GM12878 (cell line): ENCODE data around the gene RHCG. TPM values are rescaled to one million over a fixed set of nuclear protein-coding genes. Genes with fewer than 3 reads are reported as not detected.

Experiments
- ATAC-seq: fragments of 200-7000 bp; cut with Tn5 transposase; 3 replicates; pipeline ENCODE4 v1.9.1; 2020; ENCODE audit warnings: mild to moderate bottlenecking, moderate library complexity
- BruUV-seq: library from RNA; stranded (reverse); fragments of 400-500 nt; replicated peaks from 2 replicates; lab custom pipeline; 2021; lab: Mats Ljungman, UMichigan
- CTCF ChIA-PET: fragments of 300-600 bp; sonication (Branson Sonifier 250); formaldehyde crosslinking; extraction: SDS; loops from one replicate; lab custom pipeline; 2021; ENCODE audit warnings: inconsistent platforms; lab: Yijun Ruan, JAX
- POLR2A ChIA-PET: fragments of 350-600 bp; formaldehyde crosslinking; extraction: SDS; loops from one replicate; lab custom pipeline; 2021; ENCODE audit warnings: inconsistent platforms; lab: Charles Lee
- RAD21 ChIA-PET: fragments of 300-600 bp; sonication (Branson Sonifier 250); formaldehyde crosslinking; loops from one replicate; lab custom pipeline; 2023; ENCODE audit warnings: antibody characterized with exemption; ENCODE audit not compliant: unreplicated experiment; lab: Charles Lee
- SMC1A ChIA-PET: fragments of 300-600 bp; sonication (Branson Sonifier 250); formaldehyde crosslinking; loops from one replicate; lab custom pipeline; 2023; ENCODE audit not compliant: unreplicated experiment, uncharacterized antibody; lab: Charles Lee
- DNase-seq: peaks from one replicate; pipeline ENCODE4 v3.0.0-alpha.2; 2011; ENCODE audit warnings: low read depth, low spot score
- FAIRE-seq: peaks from 3 replicates; lab custom pipeline; 2011; peaks lifted over from hg19 to GRCh38; lab: Jason Lieb, UNC
- H2AFZ ChIP-seq: 2 replicates; pipeline ENCODE4 v1.6.0; 2011; ENCODE audit warnings: low read depth, low read length, control low read depth; ENCODE audit not compliant: control insufficient read depth
- H3K27ac ChIP-seq: 2 replicates; pipeline ENCODE4 v1.5.1; 2011; ENCODE audit warnings: control low read depth; ENCODE audit not compliant: control insufficient read depth, insufficient read depth
- H3K27me3 ChIP-seq, 2 experiments: replicated peaks in 1 of 2; 2 replicates each; pipeline versions ENCODE4 v1.6.0 to v1.6.1; 2011; ENCODE audit warnings: low read length in 1 of 2; ENCODE audit not compliant: control insufficient read depth in 2 of 2, insufficient read depth in 2 of 2
- H3K36me3 ChIP-seq, 2 experiments: 2 replicates each; pipeline ENCODE4 v1.5.1; 2011; ENCODE audit warnings: low read length in 1 of 2; ENCODE audit not compliant: control insufficient read depth in 2 of 2, insufficient read depth in 2 of 2
- H3K4me1 ChIP-seq: 2 replicates; pipeline ENCODE4 v1.6.1; 2011; ENCODE audit warnings: mild to moderate bottlenecking, low read length, moderate library complexity, mixed read lengths; ENCODE audit not compliant: control insufficient read depth, insufficient read depth
- H3K4me2 ChIP-seq: 2 replicates; pipeline ENCODE4 v1.6.0; 2011; ENCODE audit warnings: control low read depth; ENCODE audit not compliant: control insufficient read depth, insufficient read depth
- H3K4me3 ChIP-seq: fragments of 200-600 bp; sonication (generic); 2 replicates; pipeline ENCODE4 v1.5.1; 2016
- H3K79me2 ChIP-seq: 2 replicates; pipeline ENCODE4 v1.6.0; 2011; ENCODE audit warnings: low read length; ENCODE audit not compliant: control insufficient read depth, insufficient read depth
- H3K9ac ChIP-seq: 2 replicates; pipeline ENCODE4 v1.8.0; 2011; ENCODE audit warnings: low read length, control low read depth, mixed read lengths; ENCODE audit not compliant: control insufficient read depth, insufficient read depth
- H3K9me3 ChIP-seq: replicated peaks from 3 replicates; pipeline ENCODE4 v1.5.1; 2011; ENCODE audit warnings: mild to moderate bottlenecking, low read length; ENCODE audit not compliant: control insufficient read depth, insufficient read depth
- H4K20me1 ChIP-seq: 2 replicates; pipeline ENCODE4 v1.6.0; 2011; ENCODE audit not compliant: control insufficient read depth, insufficient read depth
- ATF7 ChIP-seq: fragments of 450-650 bp; IDR thresholded peaks from 2 replicates; pipeline ENCODE4 v1.6.1; 2016; ENCODE audit warnings: low read depth, mild to moderate bottlenecking
- BACH1 ChIP-seq: fragments of 450-650 bp; IDR thresholded peaks from 2 replicates; pipeline ENCODE4 v1.6.1; 2017; ENCODE audit warnings: mild to moderate bottlenecking, borderline replicate concordance
- CBX3 ChIP-seq: fragments of 200-600 bp; sonication (generic); IDR thresholded peaks from 2 replicates; pipeline ENCODE4 v1.6.1; 2016; ENCODE audit warnings: low read depth, borderline replicate concordance
- CHD2 ChIP-seq: IDR thresholded peaks from 2 replicates; pipeline ENCODE4 v1.6.1; 2011; ENCODE audit warnings: low read depth, low read length, improper control_type of control experiment, borderline replicate concordance
- CREM ChIP-seq: IDR thresholded peaks from 2 replicates; pipeline ENCODE4 v1.6.1; 2014; ENCODE audit warnings: antibody characterized with exemption, low read depth
- EED ChIP-seq: sonication (generic); IDR thresholded peaks from 2 replicates; pipeline ENCODE4 v1.6.1; 2016; ENCODE audit warnings: antibody characterized with exemption, low read depth
- ETV6 ChIP-seq, 2 experiments: fragments of 450-650 bp in 1 of 2; IDR thresholded peaks in 1 of 2; conservative IDR thresholded peaks in 1 of 2; 2 replicates each; pipeline ENCODE4 v1.6.1; 2014; ENCODE audit warnings: antibody characterized with exemption in 1 of 2, borderline replicate concordance in 1 of 2, low read depth in 1 of 2, mild to moderate bottlenecking in 1 of 2, moderate library complexity in 1 of 2
- HDGF ChIP-seq: fragments of 450-650 bp; IDR thresholded peaks from 2 replicates; pipeline ENCODE4 v1.6.1; 2016; ENCODE audit warnings: antibody characterized with exemption
- IKZF1 ChIP-seq: fragments of 450-650 bp; conservative IDR thresholded peaks from 2 replicates; pipeline ENCODE4 v1.6.1; 2017; ENCODE audit warnings: antibody characterized with exemption, mild to moderate bottlenecking
- NFXL1 ChIP-seq: fragments of 450-650 bp; IDR thresholded peaks from 2 replicates; pipeline ENCODE4 v1.6.1; 2017; ENCODE audit warnings: antibody characterized with exemption, mild to moderate bottlenecking, borderline replicate concordance
- NFYB ChIP-seq: IDR thresholded peaks from 2 replicates; pipeline ENCODE4 v1.6.1; 2011; ENCODE audit warnings: low read depth, mild to moderate bottlenecking, low read length, improper control_type of control experiment, moderate library complexity; ENCODE audit not compliant: insufficient read depth
- PAX5 ChIP-seq: IDR thresholded peaks from 2 replicates; pipeline ENCODE4 v1.6.1; 2011; ENCODE audit warnings: low read depth, low read length, borderline replicate concordance
- RB1 ChIP-seq: fragments of 450-650 bp; formaldehyde crosslinking; IDR thresholded peaks from 2 replicates; pipeline ENCODE4 v1.6.1; 2017; ENCODE audit warnings: mild to moderate bottlenecking, borderline replicate concordance
- RCOR1 ChIP-seq: conservative IDR thresholded peaks from 2 replicates; pipeline ENCODE4 v1.6.1; 2012; ENCODE audit warnings: low read depth, low read length, improper control_type of control experiment
- RUNX3 ChIP-seq: IDR thresholded peaks from 2 replicates; pipeline ENCODE4 v1.6.1; 2012; ENCODE audit warnings: low read length, inconsistent platforms
- SREBF1 ChIP-seq: IDR thresholded peaks from 2 replicates; pipeline ENCODE4 v1.6.1; 2012; ENCODE audit warnings: mild to moderate bottlenecking, low read length
- TCF12 ChIP-seq: IDR thresholded peaks from 2 replicates; pipeline ENCODE4 v1.6.1; 2011; ENCODE audit warnings: low read depth, mild to moderate bottlenecking, low read length
- ZNF592 ChIP-seq: fragments of 450-650 bp; IDR thresholded peaks from 2 replicates; pipeline ENCODE4 v1.6.1; 2017; ENCODE audit warnings: mild to moderate bottlenecking, moderate library complexity
- WGBS: methylation state at CpG from one replicate; pipeline ENCODE4 v1.1.6; 2016; ENCODE audit warnings: low lambda C conversion rate; ENCODE audit not compliant: insufficient replicate concordance, insufficient coverage; ENCODE audit errors: missing lambda C conversion rate; 5-methylcytosine and 5-hydroxymethylcytosine counted together
- in situ Hi-C: fragments of 300-500 bp; cut with MboI; formaldehyde crosslinking; loops from 9 replicates; pipeline ENCODE4 v1.14.3; 2018; ENCODE audit warnings: mixed read lengths
- intact Hi-C: fragments of 100-400 bp; cut with micrococcal nuclease; formaldehyde crosslinking; loops from one replicate; pipeline ENCODE4 v1.14.2; 2022; ENCODE audit not compliant: unreplicated experiment
- polyA plus RNA-seq, 11 experiments: library from polyadenylated mRNA; depleted of rRNA in 4 of 11; unstranded in 6 of 11; stranded (reverse) in 5 of 11; fragments of >200 nt; fragmentation: Nextera tagmentation in 4 of 11; fragmentation: Illumina TruSeq in 1 of 11; extraction: Ambion mirVana in 4 of 11; extraction: Trizol in 1 of 11; gene quantifications; 1 replicate in 1 of 11; 2 replicates in 10 of 11; pipeline versions ENCODE4 v1.2.1 to v1.2.3, GENCODE V29; 2011 to 2016; ENCODE audit warnings: inconsistent platforms in 2 of 11, missing spikeins in 2 of 11, low read depth in 1 of 11
- total RNA-seq, 4 experiments: library from RNA; depleted of rRNA in 3 of 4; stranded (reverse); fragments of >200 nt in 3 of 4; fragmentation: Illumina TruSeq in 1 of 4; extraction: Trizol in 1 of 4; gene quantifications; 2 replicates each; pipeline versions ENCODE4 v1.2.1 to v1.2.3, GENCODE V29; 2013 to 2021
- TF ChIP-seq, protein P1 (sequence below): fragments of 450-650 bp; conservative IDR thresholded peaks from 2 replicates; pipeline ENCODE4 v1.6.1; 2017; ENCODE audit warnings: mild to moderate bottlenecking, moderate library complexity

The RHCG gene
- total and polyA plus RNA-seq, 10 of the 15 experiments (the other 5 are each of a cell fraction or from before 2014, with no cell fraction given): 0.05 to 0.11 TPM; not detected in 8

DNA sequence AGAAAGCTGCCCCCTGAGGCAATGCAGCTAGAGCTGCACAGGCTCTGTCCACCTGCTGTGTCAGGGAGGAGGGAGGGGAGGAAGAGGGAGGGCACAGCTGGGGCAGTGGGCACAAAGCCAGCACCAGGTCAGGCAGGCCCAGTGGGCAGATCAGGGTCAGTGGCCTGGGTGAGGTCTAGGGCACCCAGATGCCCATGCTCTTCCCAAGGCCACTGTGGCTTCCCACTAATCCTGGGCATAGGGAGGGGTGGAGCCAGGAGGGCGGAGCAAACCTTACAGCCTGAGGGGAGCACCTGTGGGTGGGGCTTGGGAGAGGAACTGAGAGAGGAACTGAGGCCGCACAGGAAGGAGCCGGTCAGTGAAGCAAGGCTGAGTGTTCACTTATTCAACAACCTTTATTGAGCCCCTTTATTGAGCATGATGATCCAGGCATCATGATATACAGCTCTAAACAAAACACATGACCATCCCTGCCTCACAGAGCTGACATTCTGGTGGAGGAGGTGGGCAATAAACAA is 55.0 kb downstream of the RHCG start:
- peak; percentile 61 for DNase-seq
- peak; percentile 98 for ATAC-seq
- ChIA-PET CTCF (interaction anchor here (0.6 to 6.3 kb wide), 12 partner anchors 12 to 273 kb away, joined by 3 to 58 read pairs (median 6); partner anchors contain the start of gene TICRR), POLR2A (interaction anchor here (0.7 to 1.3 kb wide), 2 partner anchors 11 to 113 kb away, joined by 3 read pairs; no protein-coding TSS in a partner anchor), RAD21 (interaction anchor here (1.0 to 3.1 kb wide), 4 partner anchors 11 to 134 kb away, joined by 3 to 24 read pairs (median 4); partner anchors contain the start of gene TICRR), SMC1A (interaction anchor here (0.7 to 2.7 kb wide), 6 partner anchors 9 to 83 kb away, joined by 3 to 12 read pairs (median 6); no protein-coding TSS in a partner anchor)
- H3K9ac ChIP-seq: no peak overlapping the region
- H3K4me2 ChIP-seq: peak overlapping the region; percentile 74
- no peaks in the 10 kb centered on the region for H3K36me3 ChIP-seq
- H3K4me3 ChIP-seq: peak overlapping the region; percentile 30; the same call in 1 of the 2 replicates
- H3K27me3 ChIP-seq: no peaks in the 10 kb centered on the region
- H3K9me3 ChIP-seq: no peaks in the 10 kb centered on the region
- H3K4me1 ChIP-seq: peaks cover 17% of the 10 kb centered on the region
- intact Hi-C loops: no loop called here
- in situ Hi-C loops: no loop called here
- H3K27ac ChIP-seq: peak overlapping the region; percentile 59; the same call in 1 of the 2 replicates
- WGBS: 2% methylated on average over 3 of the region's 3 CpGs
- H2AFZ ChIP-seq: peak overlapping the region; percentile 76
- no TSS peak for BruUV-seq
- H3K79me2 ChIP-seq: no peaks in the 10 kb centered on the region
- peak; percentile 95 for FAIRE-seq
- H4K20me1 ChIP-seq: no peaks in the 10 kb centered on the region
- TF ChIP-seq EED: peak; percentile 44; the same call in 1 of the 2 replicates
- TF ChIP-seq ZNF592: no peak
- peak in 1 of 2 experiments; percentile 91; a peak in 2 of 4 replicates for TF ChIP-seq ETV6 (conservative IDR thresholded peaks at IDR 0.05 in 1 of 2, IDR thresholded peaks at IDR 0.05 in 1 of 2; ENCODE audit: borderline replicate concordance in 1 of 2, low read depth in 1 of 2)
- 0 out of 2 replicates have a peak, but pooled peaks have one; percentile 56 for TF ChIP-seq RCOR1
- TF ChIP-seq RB1: no peak
- TF ChIP-seq HDGF: peak; percentile 28; the same call in 1 of the 2 replicates
- no peak for TF ChIP-seq CBX3
- TF ChIP-seq, protein P1, sequence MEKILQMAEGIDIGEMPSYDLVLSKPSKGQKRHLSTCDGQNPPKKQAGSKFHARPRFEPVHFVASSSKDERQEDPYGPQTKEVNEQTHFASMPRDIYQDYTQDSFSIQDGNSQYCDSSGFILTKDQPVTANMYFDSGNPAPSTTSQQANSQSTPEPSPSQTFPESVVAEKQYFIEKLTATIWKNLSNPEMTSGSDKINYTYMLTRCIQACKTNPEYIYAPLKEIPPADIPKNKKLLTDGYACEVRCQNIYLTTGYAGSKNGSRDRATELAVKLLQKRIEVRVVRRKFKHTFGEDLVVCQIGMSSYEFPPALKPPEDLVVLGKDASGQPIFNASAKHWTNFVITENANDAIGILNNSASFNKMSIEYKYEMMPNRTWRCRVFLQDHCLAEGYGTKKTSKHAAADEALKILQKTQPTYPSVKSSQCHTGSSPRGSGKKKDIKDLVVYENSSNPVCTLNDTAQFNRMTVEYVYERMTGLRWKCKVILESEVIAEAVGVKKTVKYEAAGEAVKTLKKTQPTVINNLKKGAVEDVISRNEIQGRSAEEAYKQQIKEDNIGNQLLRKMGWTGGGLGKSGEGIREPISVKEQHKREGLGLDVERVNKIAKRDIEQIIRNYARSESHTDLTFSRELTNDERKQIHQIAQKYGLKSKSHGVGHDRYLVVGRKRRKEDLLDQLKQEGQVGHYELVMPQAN: no peak
- TF ChIP-seq CHD2: peak; percentile 49; the same call in 1 of the 2 replicates
- TF ChIP-seq NFYB: no peak
- no peak for TF ChIP-seq SREBF1
- 0 out of 2 replicates have a peak, but pooled peaks have one; percentile 3 for TF ChIP-seq TCF12
- peak; percentile 26; the same call in 1 of the 2 replicates for TF ChIP-seq ATF7
- peak; percentile 52 for TF ChIP-seq RUNX3
- peak; percentile 37 for TF ChIP-seq IKZF1
- TF ChIP-seq BACH1: 0 out of 2 replicates have a peak, but pooled peaks have one; percentile 19
- TF ChIP-seq PAX5: peak; percentile 68; the same call in 1 of the 2 replicates
- peak; percentile 97 for TF ChIP-seq NFXL1
- TF ChIP-seq CREM: peak; percentile 17; the same call in 1 of the 2 replicates
